ENCODE results near the gene IPCEF1. TPM values are rescaled to one million over a fixed set of nuclear protein-coding genes. Genes with fewer than 3 reads are reported as not detected.
A peak's percentile ranks its signal among the peaks of the same experiment; 100 is the strongest.

The IPCEF1 gene
- total RNA-seq, 4 donors from 2014 or later, result 3.1 to 9.7 (median 3.4) TPM

GRCh38 chr6:154277629-154278017 lies 79.0 kb downstream of the IPCEF1 start:
- Histone ChIP-seq H3K27ac (no peak overlapping the region), H3K4me3 (peak overlapping the region in 1 of 2 donors; percentile 20), H3K4me1 (no peaks in the 10 kb centered on the region), H3K36me3 (no peaks in the 10 kb centered on the region), H3K9me3 (no peaks in the 10 kb centered on the region), H3K27me3 (no peaks in the 10 kb centered on the region)
- TF ChIP-seq CTCF (IDR thresholded peaks at IDR 0.05), result no peak
- no peak for TF ChIP-seq POLR2A (IDR thresholded peaks at IDR 0.05)
- no peak for DNase-seq
- intact Hi-C loops (cut with DNase I; ENCODE audit: low total_unique reads), result no loop called here

GRCh38 chr6:154276810-154277628 lies 79.6 kb downstream of the IPCEF1 start:
- peak; percentile 65 to 68 (median 68) for TF ChIP-seq CTCF (IDR thresholded peaks at IDR 0.05)
- TF ChIP-seq POLR2A (IDR thresholded peaks at IDR 0.05), result no peak
- H3K27ac ChIP-seq, result no peak overlapping the region

GRCh38 chr6:154274168-154274567 lies 82.4 kb downstream of the IPCEF1 start:
- intact Hi-C loops (cut with DNase I; ENCODE audit: low total_unique reads), result no loop called here
- H3K27me3 ChIP-seq, result no peaks in the 10 kb centered on the region
- H3K36me3 ChIP-seq, result no peaks in the 10 kb centered on the region
- TF ChIP-seq CTCF (IDR thresholded peaks at IDR 0.05) (no peak), POLR2A (IDR thresholded peaks at IDR 0.05) (no peak)
- no peak overlapping the region for H3K4me3 ChIP-seq
- H3K4me1 ChIP-seq, result no peaks in the 10 kb centered on the region
- no peak for DNase-seq
- no peaks in the 10 kb centered on the region for H3K9me3 ChIP-seq
- no peak overlapping the region for H3K27ac ChIP-seq

More at GRCh38 chr6:154276810-154277628, 79.6 kb downstream of the IPCEF1 start:
- no peaks in the 10 kb centered on the region for H3K9me3 ChIP-seq
- H3K36me3 ChIP-seq, result no peaks in the 10 kb centered on the region
- no peak for DNase-seq
- no peaks in the 10 kb centered on the region for H3K4me1 ChIP-seq
- peak overlapping the region in 1 of 2 donors; percentile 20 for H3K4me3 ChIP-seq
- no peaks in the 10 kb centered on the region for H3K27me3 ChIP-seq
- intact Hi-C loops (cut with DNase I; ENCODE audit: low total_unique reads), result no loop called here

GRCh38 chr6:154268486-154268885 lies 88.1 kb downstream of the IPCEF1 start:
- Histone ChIP-seq H3K9me3 (no peaks in the 10 kb centered on the region), H3K27me3 (no peaks in the 10 kb centered on the region), H3K36me3 (no peaks in the 10 kb centered on the region), H3K4me3 (no peak overlapping the region), H3K27ac (no peak overlapping the region), H3K4me1 (no peaks in the 10 kb centered on the region)
- no peak for DNase-seq
- intact Hi-C loops (cut with DNase I; ENCODE audit: low total_unique reads), result no loop called here
- TF ChIP-seq POLR2A (IDR thresholded peaks at IDR 0.05) (no peak), CTCF (IDR thresholded peaks at IDR 0.05) (no peak)

- no peak overlapping the region for H3K27ac ChIP-seq
- intact Hi-C loops (cut with DNase I; ENCODE audit: low total_unique reads), result no loop called here
- H3K36me3 ChIP-seq, result no peaks in the 10 kb centered on the region
- no peak overlapping the region for H3K4me3 ChIP-seq
- H3K4me1 ChIP-seq, result no peaks in the 10 kb centered on the region
- H3K27me3 ChIP-seq, result no peaks in the 10 kb centered on the region
- no peak for DNase-seq
- TF ChIP-seq CTCF (IDR thresholded peaks at IDR 0.05), result no peak
- no peaks in the 10 kb centered on the region for H3K9me3 ChIP-seq
These were observed 89.0 kb downstream of the IPCEF1 start for GRCh38 chr6:154267508-154268106.
